ENCODE data around the gene FGFR4.

The FGFR4 gene

DNA sequence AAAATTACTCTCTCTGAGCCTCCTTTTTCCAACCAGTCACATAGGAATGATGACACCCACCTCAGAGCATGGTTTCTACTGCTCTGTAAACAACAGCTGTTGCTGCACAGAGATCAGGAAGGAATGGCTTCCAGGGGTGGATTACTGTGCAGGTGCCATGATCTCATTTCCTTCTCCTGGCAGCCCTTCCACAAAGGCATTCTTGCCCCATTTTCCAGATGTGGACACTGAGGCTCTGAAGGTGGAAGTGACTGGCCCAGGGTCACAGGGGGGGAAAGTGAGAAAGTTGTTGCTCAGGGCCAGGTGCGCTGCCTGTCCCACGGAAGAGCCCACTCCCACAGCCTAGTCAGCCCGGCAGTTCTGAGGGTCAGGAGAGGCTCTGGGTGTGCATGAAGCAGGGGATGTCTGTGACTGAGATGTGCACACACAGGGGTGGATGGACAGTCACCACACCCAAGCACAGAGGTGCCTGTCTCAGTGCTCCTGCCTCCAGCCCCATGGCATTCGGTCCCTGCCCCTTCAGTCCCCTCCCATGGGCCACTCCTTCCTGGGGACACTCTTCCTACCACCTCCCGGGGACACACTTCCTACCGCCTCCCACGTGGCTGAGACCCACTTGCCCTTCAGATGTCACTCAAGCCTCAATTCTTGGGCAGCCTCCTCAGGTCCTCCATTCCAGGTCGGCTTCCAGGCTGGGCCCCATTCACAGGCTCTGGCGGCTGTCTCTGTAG, 17.0 kb downstream of the FGFR4 start:
- no peaks in the 10 kb centered on the region for H3K4me1 ChIP-seq (ENCODE audit: insufficient read depth, low read length)
- H3K27me3 ChIP-seq (ENCODE audit: insufficient read depth, low read length, poor library complexity) = peaks cover 5% of the 10 kb centered on the region
- no peaks in the 10 kb centered on the region for H3K36me3 ChIP-seq (ENCODE audit: insufficient read depth, low read length)
- H2AFZ ChIP-seq (ENCODE audit: low read depth, low read length) = no peak overlapping the region
- H3K27ac ChIP-seq (ENCODE audit: low read length) = no peak overlapping the region
- TF ChIP-seq EZH2 (IDR thresholded peaks at IDR 0.05; ENCODE audit: borderline replicate concordance, low read depth, low read length, severe bottlenecking) = no peak
- TF ChIP-seq, protein P1, sequence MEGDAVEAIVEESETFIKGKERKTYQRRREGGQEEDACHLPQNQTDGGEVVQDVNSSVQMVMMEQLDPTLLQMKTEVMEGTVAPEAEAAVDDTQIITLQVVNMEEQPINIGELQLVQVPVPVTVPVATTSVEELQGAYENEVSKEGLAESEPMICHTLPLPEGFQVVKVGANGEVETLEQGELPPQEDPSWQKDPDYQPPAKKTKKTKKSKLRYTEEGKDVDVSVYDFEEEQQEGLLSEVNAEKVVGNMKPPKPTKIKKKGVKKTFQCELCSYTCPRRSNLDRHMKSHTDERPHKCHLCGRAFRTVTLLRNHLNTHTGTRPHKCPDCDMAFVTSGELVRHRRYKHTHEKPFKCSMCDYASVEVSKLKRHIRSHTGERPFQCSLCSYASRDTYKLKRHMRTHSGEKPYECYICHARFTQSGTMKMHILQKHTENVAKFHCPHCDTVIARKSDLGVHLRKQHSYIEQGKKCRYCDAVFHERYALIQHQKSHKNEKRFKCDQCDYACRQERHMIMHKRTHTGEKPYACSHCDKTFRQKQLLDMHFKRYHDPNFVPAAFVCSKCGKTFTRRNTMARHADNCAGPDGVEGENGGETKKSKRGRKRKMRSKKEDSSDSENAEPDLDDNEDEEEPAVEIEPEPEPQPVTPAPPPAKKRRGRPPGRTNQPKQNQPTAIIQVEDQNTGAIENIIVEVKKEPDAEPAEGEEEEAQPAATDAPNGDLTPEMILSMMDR (IDR thresholded peaks at IDR 0.05; ENCODE audit: borderline replicate concordance, extremely low read depth, low read length, poor library complexity, severe bottlenecking) = no peak
- no peaks in the 10 kb centered on the region for H3K9me3 ChIP-seq (ENCODE audit: insufficient read depth, low read length, severe bottlenecking)
- H3K4me3 ChIP-seq (ENCODE audit: low read depth in 1 of 2, low read length in 2 of 2) = no peak overlapping the region
- no peak overlapping the region for H3K9ac ChIP-seq (ENCODE audit: low read depth, low read length)
- no peak for ATAC-seq (ENCODE audit: insufficient read depth, low read depth)
- DNase-seq = no peak
- no peaks in the 10 kb centered on the region for H3K79me2 ChIP-seq (ENCODE audit: insufficient read depth, low read length)
- H3K4me2 ChIP-seq (ENCODE audit: insufficient read depth, low read length) = no peak overlapping the region
- H4K20me1 ChIP-seq (ENCODE audit: insufficient read depth, low read length) = no peaks in the 10 kb centered on the region; the same call in 1 of the 2 replicates

DNA sequence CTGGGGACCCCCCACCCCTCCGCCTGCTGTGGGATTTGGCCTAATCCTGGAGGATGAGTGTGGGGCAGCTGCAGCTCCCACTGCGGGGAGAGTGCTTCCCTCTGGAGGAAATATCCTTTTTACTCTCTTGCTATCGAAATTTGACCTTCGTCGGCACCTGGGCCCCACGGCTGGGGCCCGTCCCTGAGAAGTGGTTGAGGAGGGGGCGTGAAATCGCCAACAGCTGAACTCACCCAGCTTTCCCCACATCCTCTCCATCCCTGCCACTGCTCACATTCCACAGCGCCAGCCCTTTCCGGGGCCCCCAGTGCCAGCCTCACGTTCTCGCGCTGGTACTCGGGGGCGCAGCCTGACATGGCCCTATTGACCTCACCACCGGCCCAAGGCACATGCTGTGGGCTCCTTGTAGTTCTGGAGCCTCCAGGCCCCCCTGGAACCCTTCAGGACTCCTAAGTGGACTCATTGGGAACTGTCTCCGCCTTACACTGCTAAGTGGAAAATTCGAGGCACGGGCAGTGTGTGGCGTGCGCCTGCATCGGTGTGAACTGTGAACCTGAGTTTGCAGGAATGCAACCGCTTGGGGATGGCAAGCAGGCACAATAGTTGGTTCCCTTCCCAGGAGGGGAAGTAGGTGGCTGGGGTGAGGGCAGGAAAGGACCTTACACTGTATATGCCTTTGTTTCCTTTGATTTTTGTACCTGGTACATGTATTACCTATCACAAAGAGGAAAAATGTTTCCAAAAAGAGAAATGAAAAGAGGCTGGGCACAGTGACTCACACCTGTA, 19.2 kb downstream of the FGFR4 start:
- H3K4me1 ChIP-seq (ENCODE audit: insufficient read depth, low read length) = no peaks in the 10 kb centered on the region
- no peaks in the 10 kb centered on the region for H4K20me1 ChIP-seq (ENCODE audit: insufficient read depth, low read length)
- H3K27me3 ChIP-seq (ENCODE audit: insufficient read depth, low read length, poor library complexity) = no peaks in the 10 kb centered on the region
- no peak overlapping the region for H2AFZ ChIP-seq (ENCODE audit: low read depth, low read length)
- ATAC-seq (ENCODE audit: insufficient read depth, low read depth) = no peak
- no peaks in the 10 kb centered on the region for H3K36me3 ChIP-seq (ENCODE audit: insufficient read depth, low read length)
- H3K27ac ChIP-seq (ENCODE audit: low read length) = no peak overlapping the region
- no peak for DNase-seq
- no peaks in the 10 kb centered on the region for H3K79me2 ChIP-seq (ENCODE audit: insufficient read depth, low read length)
- H3K4me2 ChIP-seq (ENCODE audit: insufficient read depth, low read length) = no peak overlapping the region
- no peaks in the 10 kb centered on the region for H3K9me3 ChIP-seq (ENCODE audit: insufficient read depth, low read length, severe bottlenecking)
- no peak overlapping the region for H3K4me3 ChIP-seq (ENCODE audit: low read depth in 1 of 2, low read length in 2 of 2)
- no peak overlapping the region for H3K9ac ChIP-seq (ENCODE audit: low read depth, low read length)
- no peak for TF ChIP-seq EZH2 (IDR thresholded peaks at IDR 0.05; ENCODE audit: borderline replicate concordance, low read depth, low read length, severe bottlenecking)
- TF ChIP-seq, protein P1 (IDR thresholded peaks at IDR 0.05; ENCODE audit: borderline replicate concordance, extremely low read depth, low read length, poor library complexity, severe bottlenecking) = no peak

DNA sequence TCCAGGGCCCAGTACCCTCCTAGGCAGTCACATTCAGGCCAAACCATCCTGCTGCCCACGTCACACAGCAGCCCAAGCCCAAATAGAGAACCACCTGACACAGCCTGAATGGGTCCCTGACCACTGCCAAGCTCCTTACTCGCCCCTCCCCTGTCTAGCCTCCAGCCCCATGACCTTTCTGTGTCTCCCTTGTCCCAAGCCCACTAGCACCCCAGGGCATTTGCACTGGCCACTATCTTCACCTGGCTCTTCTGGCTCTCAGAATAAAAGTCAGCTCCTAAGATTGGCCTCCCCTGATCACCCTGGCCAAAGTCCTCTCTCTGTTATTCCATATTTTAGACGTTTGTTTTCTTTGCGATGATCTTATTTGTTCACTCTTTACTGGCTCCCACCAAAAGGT, 20.4 kb downstream of the FGFR4 start:
- Histone ChIP-seq H3K4me2 (ENCODE audit: insufficient read depth, low read length) (no peak overlapping the region), H3K4me3 (ENCODE audit: low read depth in 1 of 2, low read length in 2 of 2) (no peak overlapping the region), H3K9me3 (ENCODE audit: insufficient read depth, low read length, severe bottlenecking) (no peaks in the 10 kb centered on the region), H3K79me2 (ENCODE audit: insufficient read depth, low read length) (no peaks in the 10 kb centered on the region), H2AFZ (ENCODE audit: low read depth, low read length) (no peak overlapping the region), H3K36me3 (ENCODE audit: insufficient read depth, low read length) (no peaks in the 10 kb centered on the region), H3K9ac (ENCODE audit: low read depth, low read length) (no peak overlapping the region), H4K20me1 (ENCODE audit: insufficient read depth, low read length) (no peaks in the 10 kb centered on the region), H3K4me1 (ENCODE audit: insufficient read depth, low read length) (0 out of 2 replicates have a peak, but pooled peaks cover 2% of the 10 kb centered on the region), H3K27me3 (ENCODE audit: insufficient read depth, low read length, poor library complexity) (no peaks in the 10 kb centered on the region), H3K27ac (ENCODE audit: low read length) (no peak overlapping the region)
- ATAC-seq (ENCODE audit: insufficient read depth, low read depth) (no peak), DNase-seq (no peak)
- no peak for TF ChIP-seq EZH2 (IDR thresholded peaks at IDR 0.05; ENCODE audit: borderline replicate concordance, low read depth, low read length, severe bottlenecking)
- TF ChIP-seq, protein P1 (IDR thresholded peaks at IDR 0.05; ENCODE audit: borderline replicate concordance, extremely low read depth, low read length, poor library complexity, severe bottlenecking) = no peak
